H9 (cell line): ENCODE measurements around the gene HP1BP3. TPM values are rescaled to one million over a fixed set of nuclear protein-coding genes. Genes with fewer than 3 reads are reported as not detected.

Experiments
- DNase-seq: peaks from one replicate; pipeline ENCODE4 v3.0.0-alpha.2; 2017
- H2AFZ ChIP-seq: one replicate; pipeline ENCODE4 v1.6.1; 2013; ENCODE audit warnings: mild to moderate bottlenecking, low read length, control low read depth, moderate library complexity
- H2AK5ac ChIP-seq: 2 replicates; pipeline ENCODE4 v1.6.1; 2013; ENCODE audit warnings: low read length, control low read depth, mixed read lengths; ENCODE audit not compliant: insufficient read length
- H2BK120ac ChIP-seq: one replicate; pipeline ENCODE4 v1.6.1; 2013; ENCODE audit warnings: low read depth, mild to moderate bottlenecking, low read length, control low read depth, inconsistent platforms; ENCODE audit not compliant: poor library complexity, severe bottlenecking
- H2BK12ac ChIP-seq: 2 replicates; pipeline ENCODE4 v1.6.1; 2013; ENCODE audit warnings: low read length, control low read depth, mixed read lengths, low read depth; ENCODE audit not compliant: insufficient read length
- H2BK15ac ChIP-seq: 2 replicates; pipeline ENCODE4 v1.6.1; 2013; ENCODE audit warnings: low read depth, low read length, control low read depth
- H2BK20ac ChIP-seq: one replicate; pipeline ENCODE4 v1.6.1; 2013; ENCODE audit warnings: low read depth, mild to moderate bottlenecking, low read length, control low read depth, inconsistent platforms; ENCODE audit not compliant: poor library complexity, severe bottlenecking
- H2BK5ac ChIP-seq: 2 replicates; pipeline ENCODE4 v1.6.1; 2013; ENCODE audit warnings: low read length, control low read depth, mixed read lengths; ENCODE audit not compliant: insufficient read length
- H3K14ac ChIP-seq: 2 replicates; pipeline ENCODE4 v1.6.1; 2013; ENCODE audit warnings: low read length, control low read depth; ENCODE audit not compliant: insufficient read depth
- H3K18ac ChIP-seq: 2 replicates; pipeline ENCODE4 v1.6.1; 2013; ENCODE audit warnings: low read depth, mild to moderate bottlenecking, mixed read lengths, low read length, control low read depth; ENCODE audit not compliant: insufficient read length
- H3K23ac ChIP-seq: 2 replicates; pipeline ENCODE4 v1.6.1; 2013; ENCODE audit warnings: low read length, control low read depth, mixed read lengths, low read depth; ENCODE audit not compliant: insufficient read length
- H3K23me2 ChIP-seq: 2 replicates; pipeline ENCODE4 v1.6.1; 2013; ENCODE audit warnings: low read depth, mild to moderate bottlenecking, mixed read lengths, low read length, control low read depth; ENCODE audit not compliant: insufficient read length, poor library complexity, severe bottlenecking
- H3K27ac ChIP-seq: 2 replicates; pipeline ENCODE4 v1.5.1; 2013; ENCODE audit warnings: low read length, control low read depth, mixed read lengths, low read depth; ENCODE audit not compliant: insufficient read length
- H3K27me3 ChIP-seq: 2 replicates; pipeline ENCODE4 v1.6.1; 2013; ENCODE audit warnings: low read length, control low read depth, inconsistent platforms; ENCODE audit not compliant: insufficient read depth
- H3K4ac ChIP-seq: 2 replicates; pipeline ENCODE4 v1.6.1; 2013; ENCODE audit warnings: low read depth, mild to moderate bottlenecking, control low read depth, inconsistent platforms, low read length, moderate library complexity
- H3K4me1 ChIP-seq: 2 replicates; pipeline ENCODE4 v1.6.1; 2013; ENCODE audit warnings: low read length, control low read depth, inconsistent platforms; ENCODE audit not compliant: insufficient read depth
- H3K4me2 ChIP-seq: 2 replicates; pipeline ENCODE4 v1.6.1; 2013; ENCODE audit warnings: low read length, control low read depth, mixed read lengths; ENCODE audit not compliant: insufficient read length, insufficient read depth
- H3K56ac ChIP-seq: 2 replicates; pipeline ENCODE4 v1.6.1; 2013; ENCODE audit warnings: low read depth, mild to moderate bottlenecking, mixed read lengths, low read length, control low read depth; ENCODE audit not compliant: insufficient read length
- H3K79me1 ChIP-seq: 2 replicates; pipeline ENCODE4 v1.6.1; 2013; ENCODE audit warnings: low read depth, mild to moderate bottlenecking, moderate library complexity, low read length, control low read depth, inconsistent platforms; ENCODE audit not compliant: insufficient read depth, poor library complexity, severe bottlenecking
- H3K79me2 ChIP-seq: 2 replicates; pipeline ENCODE4 v1.6.1; 2013; ENCODE audit warnings: low read length, control low read depth, inconsistent platforms; ENCODE audit not compliant: insufficient read depth
- H3K9ac ChIP-seq: 2 replicates; pipeline ENCODE4 v1.6.1; 2013; ENCODE audit warnings: low read length, control low read depth, mixed read lengths; ENCODE audit not compliant: insufficient read length; ENCODE audit errors: extremely low read depth
- H3K9me3 ChIP-seq: one replicate; pipeline ENCODE4 v1.6.1; 2013; ENCODE audit warnings: low read depth, low read length, inconsistent platforms; ENCODE audit not compliant: control insufficient read depth
- H3T11ph ChIP-seq: one replicate; pipeline ENCODE4 v1.6.1; 2013; ENCODE audit warnings: mild to moderate bottlenecking, low read length, control low read depth, inconsistent platforms
- H4K20me1 ChIP-seq: one replicate; pipeline ENCODE4 v1.6.1; 2013; ENCODE audit not compliant: control insufficient read depth, insufficient read length, insufficient read depth
- H4K5ac ChIP-seq: 2 replicates; pipeline ENCODE4 v1.6.1; 2013; ENCODE audit warnings: low read depth, mild to moderate bottlenecking, mixed read lengths, low read length, control low read depth; ENCODE audit not compliant: insufficient read length
- H4K8ac ChIP-seq: replicated peaks from 2 replicates; pipeline ENCODE4 v1.6.1; 2013; ENCODE audit warnings: low read length, control low read depth, mixed read lengths, low read depth; ENCODE audit not compliant: insufficient read length
- H4K91ac ChIP-seq: 2 replicates; pipeline ENCODE4 v1.6.1; 2013; ENCODE audit warnings: low read depth, mild to moderate bottlenecking, moderate library complexity, mixed read lengths, low read length, control low read depth; ENCODE audit not compliant: insufficient read length
- H3K27ac Mint-ChIP-seq, 3 experiments: 2 replicates in 2 of 3; 3 replicates in 1 of 3; pipeline ENCODE4 v1.8.0; 2020 to 2021; ENCODE audit warnings: mixed read lengths in 3 of 3, mild to moderate bottlenecking in 1 of 3, moderate library complexity in 1 of 3
- H3K27me3 Mint-ChIP-seq: 2 replicates; pipeline ENCODE4 v1.8.0; 2021; ENCODE audit warnings: low read depth, mild to moderate bottlenecking, moderate library complexity, mixed read lengths
- H3K36me3 Mint-ChIP-seq, 3 experiments: 2 replicates in 2 of 3; 3 replicates in 1 of 3; pipeline ENCODE4 v1.8.0; 2020 to 2021; ENCODE audit warnings: low read depth in 3 of 3, mixed read lengths in 3 of 3; ENCODE audit not compliant: insufficient read depth in 1 of 3
- H3K4me1 Mint-ChIP-seq, 2 experiments: 2 replicates each; pipeline ENCODE4 v1.8.0; 2020; ENCODE audit warnings: mixed read lengths in 2 of 2
- H3K4me3 Mint-ChIP-seq, 2 experiments: 2 replicates in 1 of 2; 3 replicates in 1 of 2; pipeline ENCODE4 v1.8.0; 2020 to 2021; ENCODE audit warnings: mild to moderate bottlenecking in 2 of 2, mixed read lengths in 2 of 2, moderate library complexity in 1 of 2
- H3K9me3 Mint-ChIP-seq, 2 experiments: 2 replicates in 1 of 2; 3 replicates in 1 of 2; pipeline ENCODE4 v1.8.0; 2020; ENCODE audit warnings: mild to moderate bottlenecking in 2 of 2, mixed read lengths in 2 of 2, moderate library complexity in 1 of 2
- CTCF ChIP-seq: fragments of 200-600 bp; sonication (generic); conservative IDR thresholded peaks from 3 replicates; pipeline ENCODE4 v1.8.0; 2021; ENCODE audit warnings: antibody characterized with exemption, mild to moderate bottlenecking
- WGBS: extraction: QIAGEN DNeasy Blood & Tissue Kit; methylation state at CpG from one replicate; pipeline ENCODE4 v1.1.7; 2013; ENCODE audit warnings: missing lambda C conversion rate, low lambda C conversion rate, mixed read lengths; ENCODE audit not compliant: insufficient read length; ENCODE audit errors: extremely low coverage; 5-methylcytosine and 5-hydroxymethylcytosine counted together
- total RNA-seq: library from RNA; stranded (reverse); gene quantifications from 2 replicates; pipeline ENCODE4 v1.2.1, GENCODE V29; 2021

The HP1BP3 gene
- total RNA-seq, 1 experiment from 2014 or later = 127 TPM

- Histone ChIP-seq H3K14ac (no peak overlapping the region), H2BK120ac (no peak overlapping the region), H4K5ac (no peak overlapping the region), H3K23me2 (no peaks in the 10 kb centered on the region), H3K27ac (no peak overlapping the region), H2BK12ac (no peak overlapping the region), H3K9me3 (no peaks in the 10 kb centered on the region), H3K56ac (no peak overlapping the region), H3K4ac (no peak overlapping the region), H4K8ac (no peak overlapping the region), H2AFZ (no peak overlapping the region), H2AK5ac (no peak overlapping the region), H3K27me3 (no peaks in the 10 kb centered on the region), H2BK5ac (no peak overlapping the region), H3K4me1 (no peaks in the 10 kb centered on the region), H3T11ph (no peak overlapping the region), H3K18ac (no peak overlapping the region), H2BK20ac (no peak overlapping the region), H2BK15ac (no peak overlapping the region), H3K9ac (no peak overlapping the region), H4K91ac (no peak overlapping the region), H4K20me1 (no peaks in the 10 kb centered on the region), H3K79me2 (no peaks in the 10 kb centered on the region), H3K4me2 (no peak overlapping the region), H3K23ac (no peak overlapping the region), H3K79me1 (no peaks in the 10 kb centered on the region)
- Mint-ChIP-seq H3K36me3 (peaks cover 13 to 34% (median 23%) of the 10 kb centered on the region in 3 experiments; a peak in 6 of 7 replicates), H3K4me1 (no peaks in the 10 kb centered on the region), H3K9me3 (peaks cover 0 to 2% of the 10 kb centered on the region in 2 experiments; a peak in 4 of 5 replicates), H3K27ac (no peak overlapping the region), H3K4me3 (no peak overlapping the region), H3K27me3 (no peaks in the 10 kb centered on the region)
- WGBS = no CpG with 5 or more reads among the region's 1 CpG
- TF ChIP-seq CTCF = no peak
- no peak for DNase-seq
Measured at GRCh38 chr1:20829531-20829930, 42.4 kb upstream of the HP1BP3 start.
